ENCODE measurements around the gene DHX9.

- TF ChIP-seq CTCF (IDR thresholded peaks at IDR 0.05; ENCODE audit: insufficient read depth, low read length) (no peak), POLR2AphosphoS5 (IDR thresholded peaks at IDR 0.05; ENCODE audit: low read depth) (no peak), REST (IDR thresholded peaks at IDR 0.05; ENCODE audit: insufficient replicate concordance, low read depth) (no peak)
Observed at GRCh38 chr1:182862827-182863226, 23.7 kb downstream of the DHX9 start.

Data from HL-60 (cell line).